Effector CD8-positive, alpha-beta T cell (primary cell): ENCODE results near the gene HES1.

Experiments used
- DNase-seq: peaks from one replicate; lab custom pipeline; 2025; lab: John Stamatoyannopoulos, UW

The HES1 gene

DNA sequence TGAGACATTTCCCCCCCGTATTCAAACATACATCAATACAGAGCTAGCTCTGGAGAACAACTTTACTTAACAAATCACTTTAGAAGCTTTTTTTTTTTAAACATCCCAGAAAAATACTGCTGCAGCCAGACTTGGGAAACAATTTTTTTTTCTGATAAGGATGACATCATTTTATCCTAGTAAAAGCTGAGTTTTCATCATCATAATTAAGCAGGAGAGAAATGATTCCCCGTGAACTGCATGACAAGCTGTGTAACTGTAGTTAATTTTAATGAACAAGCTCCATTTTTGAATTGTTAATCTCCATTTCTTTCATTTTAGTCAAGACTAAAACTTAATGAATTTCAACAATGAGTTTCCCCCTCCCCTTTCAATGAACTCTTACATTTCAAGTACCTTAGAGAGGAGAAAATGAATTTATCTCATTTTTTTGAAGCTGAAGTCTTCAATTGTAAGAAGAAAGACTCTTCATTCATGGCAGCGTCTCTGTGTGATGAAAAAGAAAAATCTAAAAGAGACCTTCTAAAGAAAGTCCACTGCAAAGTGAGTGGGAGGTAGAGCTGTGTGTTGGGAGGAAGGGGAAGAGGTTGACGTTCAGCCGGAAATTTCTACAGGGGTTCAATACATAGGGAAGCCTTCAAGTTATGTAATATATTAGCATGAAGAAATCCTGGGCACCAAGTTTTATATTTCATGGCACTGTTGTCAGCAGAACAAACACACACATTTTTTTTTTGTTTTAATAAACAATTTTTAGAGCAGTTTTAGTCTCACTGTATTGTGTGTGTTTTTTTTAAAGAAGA, 31.7 kb downstream of the HES1 start:
- no peak for DNase-seq

DNA sequence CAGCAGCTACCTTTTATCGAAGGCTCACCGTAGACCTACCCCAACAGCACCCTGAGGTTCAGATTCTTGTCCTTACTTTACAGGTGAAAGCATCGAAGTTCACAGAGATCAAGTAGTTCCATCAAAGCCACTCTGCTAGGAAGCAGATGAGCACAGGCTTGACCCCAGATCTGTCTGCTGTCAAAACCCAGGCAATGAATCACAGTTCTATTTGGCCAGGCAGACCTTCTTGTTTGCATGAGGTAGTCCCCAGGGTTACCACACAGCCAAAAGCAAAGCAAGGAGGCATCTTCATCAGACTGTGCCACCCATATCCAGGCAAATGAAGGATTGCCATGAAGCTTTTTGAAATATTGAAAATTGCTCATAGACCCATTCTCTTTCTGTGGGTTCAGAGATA, 33.0 kb downstream of the HES1 start:
- no peak for DNase-seq

DNA sequence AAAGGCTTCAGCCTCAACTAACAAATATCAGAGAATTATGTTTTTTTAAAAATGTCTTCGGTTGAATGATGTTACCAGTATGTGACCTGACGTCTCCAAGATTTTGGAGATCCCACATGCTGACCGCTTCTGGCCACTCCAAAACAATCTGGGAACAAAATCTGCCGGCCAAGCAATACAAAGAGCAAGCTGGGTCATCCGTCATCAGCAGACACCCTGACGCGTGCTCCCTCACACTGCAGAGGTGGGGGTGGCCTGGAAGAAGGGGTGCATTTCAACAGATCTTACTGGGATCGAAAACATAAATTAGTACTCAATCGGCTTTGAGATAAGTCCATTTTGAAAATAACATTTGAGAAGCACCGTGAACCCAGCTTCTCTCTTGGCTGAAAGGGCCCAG, 33.6 kb downstream of the HES1 start:
- DNase-seq: no peak

DNA sequence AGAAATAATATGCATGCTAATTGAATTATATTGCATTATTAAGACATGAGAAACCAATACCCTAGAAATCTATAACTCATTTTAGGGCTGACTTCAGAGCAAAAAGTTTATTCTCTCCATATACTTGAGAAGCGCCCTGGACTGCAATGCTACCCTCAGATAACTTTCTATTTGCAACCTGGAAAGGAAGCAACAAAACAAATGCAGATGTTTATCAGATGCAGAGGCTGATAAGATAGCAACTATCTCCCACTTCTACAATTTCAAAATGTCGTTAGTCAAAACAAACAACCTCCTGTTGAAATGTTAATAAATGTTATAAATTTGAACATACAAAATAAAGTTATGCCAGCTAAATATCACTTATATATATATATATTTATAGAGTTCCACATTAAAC, 34.8 kb downstream of the HES1 start:
- DNase-seq: no peak

DNA sequence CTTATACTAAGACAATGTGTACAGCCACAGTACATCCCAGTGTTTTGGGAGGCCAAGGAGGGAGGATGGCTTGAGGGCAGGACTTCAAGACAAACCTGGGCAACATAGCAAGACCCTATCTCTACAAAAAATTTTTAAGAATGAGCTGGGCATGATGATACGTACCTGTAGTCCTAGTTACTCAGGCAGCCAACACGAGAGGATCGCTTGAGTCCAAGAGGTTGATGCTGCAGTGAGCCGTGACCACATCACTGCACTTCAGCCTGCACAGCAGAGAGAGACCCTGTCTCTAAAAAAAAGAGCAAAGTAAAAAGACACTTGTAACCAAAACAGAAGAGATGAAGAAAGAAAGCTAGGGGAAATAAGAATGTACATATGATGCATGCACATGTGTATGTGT, 38.5 kb downstream of the HES1 start:
- no peak for DNase-seq

DNA sequence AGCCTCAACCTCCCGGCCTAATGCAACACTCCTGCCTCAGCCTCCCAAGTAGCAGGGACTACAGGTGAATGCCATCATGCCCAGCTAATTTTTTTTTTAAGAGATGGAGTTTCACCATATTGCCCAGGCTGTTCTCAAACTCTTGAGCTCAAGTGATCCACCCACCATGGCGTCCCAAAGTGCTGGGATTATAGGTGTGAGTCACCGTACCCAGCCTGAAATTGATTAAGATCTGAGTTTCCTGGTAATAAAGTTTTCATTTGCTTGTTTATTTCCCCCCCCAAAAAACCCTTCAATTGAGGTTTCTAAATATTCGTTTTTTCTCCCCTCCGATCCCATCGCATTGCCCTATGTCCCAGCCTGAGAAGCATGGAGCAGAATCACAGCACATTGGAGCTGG, 39.0 kb downstream of the HES1 start:
- no peak for DNase-seq

DNA sequence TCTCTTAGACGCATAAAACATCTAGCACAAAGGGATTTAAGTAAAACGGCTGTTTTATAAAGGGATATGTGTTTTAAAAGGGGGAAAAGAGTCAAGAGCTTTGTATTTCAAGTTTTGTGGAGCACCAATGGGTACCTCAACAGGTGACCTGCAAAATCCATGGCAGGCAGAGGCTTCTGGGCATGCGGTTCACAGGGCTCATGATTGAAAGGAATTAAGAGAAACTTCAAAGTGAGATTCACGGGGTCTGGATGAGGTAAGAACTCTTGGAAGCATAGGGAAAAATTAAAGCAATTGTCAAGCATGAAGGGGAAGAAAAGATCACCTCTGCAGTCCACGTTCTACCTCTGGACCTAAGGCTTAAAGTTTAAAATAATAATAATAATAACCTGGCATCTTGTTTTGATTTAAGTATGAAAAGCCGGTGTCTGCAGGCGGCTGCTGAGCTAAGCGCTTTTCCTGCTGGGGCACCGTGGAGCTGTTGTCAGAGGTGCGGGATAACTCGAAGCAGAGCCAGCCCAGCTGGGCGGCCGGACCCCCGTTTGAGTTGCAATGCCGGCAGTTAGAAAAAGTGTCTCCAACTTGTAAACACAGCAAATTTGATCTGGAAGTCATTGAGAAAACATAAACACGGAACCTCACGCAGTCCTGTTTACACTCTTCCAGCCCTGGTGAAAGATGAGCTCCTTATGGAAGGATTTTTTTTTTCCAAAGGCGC, 40.5 kb downstream of the HES1 start:
- no peak for DNase-seq

DNA sequence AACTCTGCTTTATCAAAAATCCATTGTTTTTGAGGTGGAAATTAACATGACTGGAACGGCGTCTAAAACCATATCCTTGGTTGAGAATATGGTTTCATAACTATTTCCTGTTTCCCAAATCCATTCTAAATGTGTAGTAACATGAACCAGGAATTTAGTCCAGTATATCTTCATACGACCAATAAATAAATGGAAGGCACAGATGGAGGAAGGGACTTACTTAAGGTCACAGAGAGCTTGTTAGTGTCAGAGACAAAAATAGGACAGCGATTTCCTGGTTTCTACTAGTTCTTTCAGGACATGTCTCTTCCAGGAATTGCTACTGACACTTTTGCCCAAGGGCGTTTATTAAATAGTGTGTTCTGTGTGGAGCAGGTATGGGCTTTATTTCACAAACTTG, 41.2 kb downstream of the HES1 start:
- DNase-seq: no peak

DNA sequence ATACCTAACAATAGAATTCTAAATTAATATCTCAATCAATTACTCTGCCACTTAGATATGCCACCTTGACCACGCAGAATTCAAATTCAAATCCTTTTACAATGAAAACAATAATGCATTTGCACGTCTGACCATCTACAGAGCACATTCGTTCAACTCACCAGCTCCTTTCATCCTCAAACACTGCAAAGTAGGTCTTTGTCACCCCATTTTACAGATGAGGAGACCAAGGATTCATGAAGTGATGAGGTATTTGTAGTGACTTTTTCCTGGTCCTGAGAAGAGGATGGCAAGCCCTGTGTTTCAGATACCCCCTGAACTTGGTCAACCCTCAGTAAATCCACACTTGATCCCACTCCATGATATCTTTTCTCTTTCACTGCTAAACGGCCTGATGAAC, 42.2 kb downstream of the HES1 start:
- DNase-seq: no peak

DNA sequence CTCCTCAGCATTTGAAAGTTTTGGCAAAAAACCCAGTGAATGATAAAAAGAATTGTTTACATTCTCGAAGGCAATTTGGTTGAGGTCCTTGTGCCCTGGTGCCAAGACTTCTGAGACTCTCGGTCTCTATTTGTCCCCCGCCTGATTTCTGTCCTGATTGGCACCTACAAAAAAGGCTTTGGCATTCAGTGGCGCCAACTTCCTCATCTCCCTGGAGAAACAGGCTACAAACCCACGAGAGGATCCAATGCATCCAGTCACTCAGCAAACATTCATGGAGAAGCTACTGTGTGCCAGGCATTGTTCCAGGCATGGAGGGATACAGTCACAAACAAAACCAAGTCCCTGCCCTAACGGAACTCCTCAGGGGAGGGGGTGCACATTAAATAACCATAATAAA, 42.7 kb downstream of the HES1 start:
- no peak for DNase-seq

DNA sequence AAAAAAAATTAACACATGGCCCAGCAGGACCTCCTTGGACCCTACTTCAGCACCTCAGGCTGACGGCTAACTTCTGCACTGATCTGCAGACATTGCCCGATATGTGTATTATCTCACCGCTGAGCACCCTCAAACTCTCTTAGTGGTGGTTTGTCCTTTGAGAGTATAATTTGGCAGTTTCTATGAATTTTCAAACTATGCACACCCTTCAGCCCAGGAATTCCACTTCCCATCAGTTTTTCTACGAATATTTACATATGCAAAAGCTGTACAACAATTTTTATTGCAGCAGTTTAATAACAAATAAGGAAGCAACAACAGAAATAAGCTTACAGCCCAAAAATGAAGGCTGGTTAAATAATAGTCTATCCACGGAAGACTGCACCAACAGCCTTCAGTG, 44.6 kb downstream of the HES1 start:
- no peak for DNase-seq

DNA sequence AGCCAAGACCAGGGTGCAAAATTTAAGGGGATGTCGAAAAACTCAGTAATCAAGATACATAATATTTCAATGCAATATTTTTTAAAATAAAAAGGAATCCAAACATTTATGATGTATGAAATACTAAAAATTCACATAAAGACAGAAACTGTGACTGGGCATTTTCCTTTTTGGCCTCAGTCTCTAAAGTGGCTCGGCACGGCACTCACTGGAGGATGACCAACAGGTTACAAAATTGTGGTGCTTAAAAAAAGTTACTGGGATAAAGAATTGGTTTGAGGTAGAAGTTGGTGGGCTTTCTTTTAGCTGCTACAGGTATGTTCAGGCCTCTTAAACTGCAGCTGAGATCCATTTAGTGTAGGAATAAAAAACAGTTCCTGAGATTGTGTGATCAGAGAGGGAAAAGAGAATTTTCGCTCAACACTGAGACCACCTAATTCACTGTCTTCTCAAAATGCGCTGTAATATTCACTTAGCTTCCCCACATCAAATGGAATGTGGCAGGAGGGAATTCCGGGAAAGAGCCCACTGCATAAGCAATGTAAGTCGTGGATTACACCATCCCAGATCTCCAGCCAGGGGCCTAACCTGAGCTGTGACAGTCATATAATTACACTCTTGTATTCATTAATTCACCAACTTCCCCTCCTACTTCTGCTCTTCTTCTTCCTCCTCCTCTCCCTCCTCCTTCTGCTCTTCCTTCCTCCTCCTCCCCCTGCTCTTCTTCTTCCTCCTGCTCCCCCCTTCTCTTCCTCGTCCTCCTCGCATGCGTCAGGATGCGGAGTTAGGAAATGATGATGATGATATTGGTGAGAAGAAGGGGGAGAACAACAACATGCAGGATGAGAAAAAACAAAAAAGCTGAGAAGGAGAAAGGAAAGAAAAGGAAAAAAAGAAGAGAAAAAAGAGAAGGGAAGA, 45.9 kb downstream of the HES1 start:
- DNase-seq: no peak

DNA sequence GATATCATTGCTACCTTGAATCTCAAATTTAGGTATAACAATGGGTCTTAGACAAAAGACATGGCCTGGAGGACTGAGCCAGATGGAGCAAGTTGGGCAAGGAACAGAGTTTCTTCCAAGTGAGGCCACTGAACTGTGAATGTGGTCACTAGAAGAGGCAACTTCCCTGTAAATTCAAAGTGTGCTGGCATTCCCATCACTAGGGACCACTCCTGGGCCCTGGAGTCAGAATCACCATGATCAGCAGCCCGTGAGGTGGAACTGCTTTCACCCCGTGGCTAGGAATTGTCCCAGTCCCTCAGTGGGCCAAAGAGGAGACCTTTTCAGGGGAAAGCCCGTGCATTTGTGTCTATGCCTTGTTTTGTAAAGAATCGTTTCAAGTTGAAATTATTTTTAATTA, 47.3 kb downstream of the HES1 start:
- no peak for DNase-seq

DNA sequence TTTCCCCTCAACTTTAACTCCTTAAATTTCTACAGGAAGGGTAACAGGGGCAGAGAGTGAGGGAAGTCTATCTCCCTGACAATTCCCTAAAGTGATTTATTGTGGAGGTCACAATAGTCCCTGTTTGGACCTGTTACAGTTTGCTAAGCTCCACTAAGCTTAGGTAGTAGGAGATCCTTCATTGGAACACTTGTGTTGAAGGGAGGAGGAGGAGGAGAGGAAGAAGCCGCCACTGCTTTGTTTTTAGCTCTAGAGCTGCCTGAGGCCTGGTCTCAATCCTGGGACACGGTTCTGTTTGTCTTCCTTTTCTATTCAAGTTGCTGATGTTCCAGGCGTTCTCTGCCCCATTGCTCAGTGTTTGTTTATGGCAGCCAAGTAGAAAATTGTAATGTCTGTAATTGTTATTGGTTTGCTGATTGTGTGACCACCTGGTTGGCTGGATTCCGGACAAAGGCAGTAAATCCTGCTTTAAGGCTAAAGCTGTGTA, 48.4 kb downstream of the HES1 start:
- DNase-seq: no peak

DNA sequence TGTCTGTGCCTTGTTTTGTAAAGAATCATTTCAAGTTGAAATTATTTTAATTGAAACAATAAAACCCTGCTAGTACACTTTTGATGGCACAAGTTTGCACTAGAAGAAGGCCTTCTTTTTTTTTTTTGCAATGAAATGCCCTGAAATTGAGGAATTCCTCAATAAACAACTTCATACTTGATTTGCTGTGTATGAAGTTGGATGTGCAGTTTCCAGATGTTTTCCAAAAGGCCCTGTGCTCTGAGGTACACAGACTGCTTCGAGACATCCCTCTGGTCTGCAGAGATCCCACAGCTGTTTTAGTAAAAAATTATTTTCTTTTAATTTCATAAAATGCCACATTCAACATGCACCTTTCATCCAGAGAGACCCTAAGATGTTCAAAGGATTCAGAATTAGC, 48.9 kb downstream of the HES1 start:
- no peak for DNase-seq

DNA sequence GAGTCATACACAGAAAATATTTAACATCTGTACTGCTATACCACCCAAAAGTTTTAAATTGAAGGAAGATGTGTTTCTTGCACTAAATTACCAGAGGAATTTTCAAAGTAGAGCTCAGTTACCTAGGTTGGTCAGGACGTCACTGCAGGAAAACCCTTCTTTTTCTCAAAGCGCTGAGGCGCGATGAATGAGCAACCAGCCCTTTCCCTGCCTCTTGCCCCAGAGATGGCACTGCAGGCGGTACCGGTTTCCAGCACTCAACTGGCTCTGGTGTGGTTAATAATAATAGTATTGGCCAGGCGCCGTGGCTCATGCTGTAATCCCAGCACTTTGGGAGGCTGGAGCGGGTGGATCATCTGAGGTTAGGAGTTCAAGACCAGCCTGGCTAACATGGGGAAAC, 49.3 kb downstream of the HES1 start:
- DNase-seq: no peak

DNA sequence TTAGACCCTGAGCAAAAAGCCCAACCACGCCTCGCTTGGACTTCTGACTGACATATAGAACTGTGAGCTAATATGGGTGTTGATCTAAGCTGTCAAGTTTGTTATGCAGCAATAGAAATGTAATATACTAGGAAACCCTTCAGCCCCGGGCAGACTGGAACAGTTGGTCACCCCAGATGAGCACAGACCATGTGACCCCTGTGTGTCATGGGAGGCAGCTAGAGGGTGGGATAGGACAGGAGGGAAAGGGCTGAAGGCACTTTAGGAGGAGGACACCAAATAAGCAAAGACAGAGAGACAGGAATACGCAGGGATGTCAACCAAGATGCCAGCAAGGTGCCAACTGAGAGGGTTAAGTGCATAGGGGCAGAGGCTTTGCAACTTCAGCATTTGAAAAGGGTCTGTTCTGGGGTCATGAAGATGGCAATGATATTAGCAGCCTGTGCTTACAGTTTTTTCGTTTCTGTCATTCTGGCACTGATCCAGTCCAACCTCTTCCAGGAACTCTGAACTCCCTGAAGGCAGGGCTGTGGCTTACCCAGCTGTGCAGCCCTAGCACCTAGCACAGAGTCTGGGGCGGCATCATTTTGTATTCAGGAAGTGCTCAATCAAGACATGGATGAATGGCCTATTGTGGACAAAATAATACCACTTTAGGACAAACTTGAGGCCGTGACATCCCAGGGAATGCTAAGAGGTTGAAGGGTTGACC, 51.4 kb downstream of the HES1 start:
- DNase-seq: no peak
